DOHH2 (cell line): ENCODE measurements around the gene TLDC2.
"Not testable (repeated sequence)": the region's sequence is repeated elsewhere in the genome, so short reads cannot be mapped to it uniquely, and the experiment has no call there.

Source experiments
- H3F3A ChIP-seq: fragments of 200-600 bp; sonication (generic), shearing (Covaris generic); 2 replicates; pipeline ENCODE4 v1.6.0; 2016; ENCODE audit warnings: antibody characterized with exemption, mild to moderate bottlenecking; ENCODE audit not compliant: control insufficient read depth, insufficient read depth
- H3K27ac ChIP-seq: fragments of 200-600 bp; sonication (generic); 2 replicates; pipeline ENCODE4 v1.5.1; 2014; ENCODE audit warnings: low read depth, mild to moderate bottlenecking, low read length, moderate library complexity
- H3K27me3 ChIP-seq: fragments of 200-600 bp; sonication (generic); 2 replicates; pipeline ENCODE4 v1.6.1; 2014; ENCODE audit warnings: mild to moderate bottlenecking, low read length, mixed read lengths; ENCODE audit not compliant: control insufficient read depth
- H3K36me3 ChIP-seq: fragments of 200-600 bp; sonication (generic); 2 replicates; pipeline ENCODE4 v1.6.1; 2014; ENCODE audit warnings: mild to moderate bottlenecking, low read length, moderate library complexity, mixed read lengths; ENCODE audit not compliant: control insufficient read depth
- H3K4me1 ChIP-seq: fragments of 200-600 bp; sonication (generic); 2 replicates; pipeline ENCODE4 v1.6.1; 2014; ENCODE audit warnings: mild to moderate bottlenecking, low read length, mixed read lengths; ENCODE audit not compliant: control insufficient read depth
- H3K4me2 ChIP-seq: fragments of 200-600 bp; sonication (generic); 2 replicates; pipeline ENCODE4 v1.6.0; 2014; ENCODE audit warnings: mild to moderate bottlenecking, low read length, moderate library complexity
- H3K4me3 ChIP-seq: fragments of 200-600 bp; sonication (generic); 2 replicates; pipeline ENCODE4 v1.5.1; 2014; ENCODE audit warnings: mild to moderate bottlenecking, low read length, mixed read lengths
- H3K79me2 ChIP-seq: fragments of 200-600 bp; sonication (generic); 2 replicates; pipeline ENCODE4 v1.6.1; 2014; ENCODE audit warnings: mild to moderate bottlenecking, low read length, mixed read lengths; ENCODE audit not compliant: control insufficient read depth
- H3K9me2 ChIP-seq: fragments of 200-600 bp; sonication (generic); replicated peaks from 2 replicates; pipeline ENCODE4 v1.6.1; 2014; ENCODE audit warnings: mild to moderate bottlenecking, low read length, mixed read lengths; ENCODE audit not compliant: control insufficient read depth
- H3K9me3 ChIP-seq: fragments of 200-600 bp; sonication (generic); 2 replicates; pipeline ENCODE4 v1.6.1; 2014; ENCODE audit warnings: antibody characterized with exemption, low read length, mixed read lengths; ENCODE audit not compliant: control insufficient read depth, insufficient read depth
- H4K20me1 ChIP-seq: fragments of 200-600 bp; sonication (generic); 2 replicates; pipeline ENCODE4 v1.6.0; 2014; ENCODE audit warnings: low read depth, mild to moderate bottlenecking, antibody characterized with exemption, low read length, moderate library complexity; ENCODE audit not compliant: control insufficient read depth, insufficient read depth
- CTCF ChIP-seq: fragments of 200-600 bp; sonication (generic); IDR thresholded peaks from one replicate; pipeline ENCODE4 v1.5.1; 2014; ENCODE audit warnings: antibody characterized with exemption, mild to moderate bottlenecking, low read depth, low read length; ENCODE audit not compliant: poor library complexity, severe bottlenecking
- EZH2phosphoT487 ChIP-seq: fragments of 200-600 bp; sonication (generic); IDR thresholded peaks from 2 replicates; pipeline ENCODE4 v1.6.1; 2017; ENCODE audit warnings: borderline replicate concordance, mild to moderate bottlenecking, antibody characterized with exemption, low read length, moderate library complexity, mixed read lengths

Gene TLDC2

GRCh38 chr20:36839150-36839549 is 36.8 kb upstream of the TLDC2 start:
- no peak overlapping the region for H3K4me2 ChIP-seq
- H3F3A ChIP-seq = peaks cover 25% of the 10 kb centered on the region
- H3K27ac ChIP-seq = no peak overlapping the region
- no peaks in the 10 kb centered on the region for H3K9me3 ChIP-seq
- no peak overlapping the region for H3K4me3 ChIP-seq
- peaks cover 8% of the 10 kb centered on the region for H3K36me3 ChIP-seq
- TF ChIP-seq CTCF = no peak
- TF ChIP-seq EZH2phosphoT487 = no peak
- H3K79me2 ChIP-seq = peaks cover 14% of the 10 kb centered on the region
- no peaks in the 10 kb centered on the region for H3K27me3 ChIP-seq
- peaks cover 82% of the 10 kb centered on the region for H3K4me1 ChIP-seq
- H3K9me2 ChIP-seq = no peaks in the 10 kb centered on the region
- H4K20me1 ChIP-seq = no peaks in the 10 kb centered on the region

GRCh38 chr20:36841030-36841429 is 34.9 kb upstream of the TLDC2 start:
- not testable (repeated sequence) for H3K9me2 ChIP-seq, H4K20me1 ChIP-seq, H3K27me3 ChIP-seq, H3K36me3 ChIP-seq, H3K9me3 ChIP-seq
- peak overlapping the region; percentile 82 for H3K4me2 ChIP-seq
- H3K79me2 ChIP-seq = peaks cover 19% of the 10 kb centered on the region
- peaks cover 25% of the 10 kb centered on the region for H3F3A ChIP-seq
- peak overlapping the region; percentile 68 for H3K4me3 ChIP-seq
- peaks cover 85% of the 10 kb centered on the region for H3K4me1 ChIP-seq
- peak overlapping the region; percentile 93 for H3K27ac ChIP-seq

DNA sequence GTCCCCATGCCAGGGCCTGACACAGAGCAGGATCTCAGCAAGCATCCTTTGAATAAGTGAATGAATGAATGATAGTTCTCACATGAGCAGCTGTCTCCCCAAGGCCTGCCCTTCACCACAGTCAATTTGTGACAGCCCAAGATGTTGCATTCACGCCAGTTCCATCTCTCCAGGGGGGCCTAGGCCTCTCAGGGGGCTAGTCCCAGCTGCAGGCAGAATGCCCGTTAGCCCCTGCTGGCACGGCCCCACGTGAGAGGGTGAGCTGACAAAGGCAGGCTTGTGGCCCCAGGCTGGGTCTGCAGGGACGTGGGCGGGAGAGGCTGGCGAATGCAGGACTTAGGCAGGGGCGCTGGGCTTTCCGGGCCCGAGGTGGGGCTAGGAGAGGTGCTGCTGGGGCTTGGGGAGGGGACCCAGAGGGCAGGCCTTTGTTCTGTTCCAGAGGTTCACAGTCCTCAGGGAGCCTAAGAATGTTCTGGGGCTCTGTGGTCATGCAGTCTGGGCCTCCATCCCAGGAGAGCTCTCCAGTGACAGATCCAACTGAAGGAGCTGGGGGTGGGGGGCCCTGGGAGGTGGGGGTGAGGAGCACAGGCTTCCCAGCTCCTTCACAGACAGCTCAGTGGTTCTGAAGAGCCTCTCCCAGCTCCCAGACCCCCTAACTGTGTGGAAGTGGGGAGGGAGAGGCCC is 30.5 kb upstream of the TLDC2 start:
- Histone ChIP-seq H3F3A (peaks cover 21% of the 10 kb centered on the region), H3K9me3 (no peaks in the 10 kb centered on the region), H3K36me3 (no peaks in the 10 kb centered on the region), H3K27ac (peak overlapping the region; percentile 81), H3K9me2 (no peaks in the 10 kb centered on the region), H3K79me2 (peaks cover 34% of the 10 kb centered on the region), H4K20me1 (no peaks in the 10 kb centered on the region), H3K27me3 (no peaks in the 10 kb centered on the region), H3K4me2 (peak overlapping the region; percentile 71), H3K4me3 (peak overlapping the region; percentile 56), H3K4me1 (peaks cover 92% of the 10 kb centered on the region)
- TF ChIP-seq EZH2phosphoT487 (no peak), CTCF (no peak)

- Histone ChIP-seq H3K9me3 (peaks cover 4% of the 10 kb centered on the region), H3K27me3 (no peaks in the 10 kb centered on the region), H3K36me3 (0 out of 2 replicates have a peak, but pooled peaks cover 3% of the 10 kb centered on the region), H3K79me2 (peaks cover 44% of the 10 kb centered on the region), H4K20me1 (no peaks in the 10 kb centered on the region), H3K4me2 (peak overlapping the region; percentile 71), H3K9me2 (no peaks in the 10 kb centered on the region), H3K27ac (peak overlapping the region; percentile 81), H3K4me1 (peaks cover 96% of the 10 kb centered on the region), H3K4me3 (peak overlapping the region; percentile 56; the same call in 1 of the 2 replicates), H3F3A (peaks cover 25% of the 10 kb centered on the region)
- TF ChIP-seq EZH2phosphoT487 (no peak), CTCF (no peak)
These were observed 28.8 kb upstream of the TLDC2 start for GRCh38 chr20:36847009-36847709.
